NCI-H2171 (cell line): Measurements from ENCODE around the gene CHRND.
A peak's percentile ranks its signal among the peaks of the same experiment; 100 is the strongest.
"Not testable (repeated sequence)": the region's sequence is repeated elsewhere in the genome, so short reads cannot be mapped to it uniquely, and the experiment has no call there.

Experiments used
- DNase-seq: peaks from one replicate; lab custom pipeline; 2025; lab: John Stamatoyannopoulos, UW

The CHRND gene

GRCh38 chr2:232543928-232544631 is 18.1 kb downstream of the CHRND start:
- DNase-seq = no peak

DNA sequence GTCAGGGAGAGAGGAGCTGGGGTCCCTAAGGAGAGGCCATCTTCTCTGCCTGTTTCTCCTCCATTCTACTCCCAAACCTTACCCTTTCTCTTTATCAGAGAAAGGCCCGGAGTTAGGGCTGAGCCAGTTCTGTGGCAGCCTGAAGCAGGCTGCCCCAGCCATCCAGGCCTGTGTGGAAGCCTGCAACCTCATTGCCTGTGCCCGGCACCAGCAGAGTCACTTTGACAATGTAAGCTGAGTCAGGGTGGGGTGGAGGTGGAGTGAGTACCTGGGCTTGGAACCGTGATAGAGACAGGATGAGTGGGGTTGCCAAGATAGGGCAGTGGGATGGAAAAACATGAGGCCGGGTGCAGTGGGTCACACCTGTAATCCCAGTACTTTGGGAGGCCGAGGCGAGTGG is 18.7 kb downstream of the CHRND start:
- no peak for DNase-seq

DNA sequence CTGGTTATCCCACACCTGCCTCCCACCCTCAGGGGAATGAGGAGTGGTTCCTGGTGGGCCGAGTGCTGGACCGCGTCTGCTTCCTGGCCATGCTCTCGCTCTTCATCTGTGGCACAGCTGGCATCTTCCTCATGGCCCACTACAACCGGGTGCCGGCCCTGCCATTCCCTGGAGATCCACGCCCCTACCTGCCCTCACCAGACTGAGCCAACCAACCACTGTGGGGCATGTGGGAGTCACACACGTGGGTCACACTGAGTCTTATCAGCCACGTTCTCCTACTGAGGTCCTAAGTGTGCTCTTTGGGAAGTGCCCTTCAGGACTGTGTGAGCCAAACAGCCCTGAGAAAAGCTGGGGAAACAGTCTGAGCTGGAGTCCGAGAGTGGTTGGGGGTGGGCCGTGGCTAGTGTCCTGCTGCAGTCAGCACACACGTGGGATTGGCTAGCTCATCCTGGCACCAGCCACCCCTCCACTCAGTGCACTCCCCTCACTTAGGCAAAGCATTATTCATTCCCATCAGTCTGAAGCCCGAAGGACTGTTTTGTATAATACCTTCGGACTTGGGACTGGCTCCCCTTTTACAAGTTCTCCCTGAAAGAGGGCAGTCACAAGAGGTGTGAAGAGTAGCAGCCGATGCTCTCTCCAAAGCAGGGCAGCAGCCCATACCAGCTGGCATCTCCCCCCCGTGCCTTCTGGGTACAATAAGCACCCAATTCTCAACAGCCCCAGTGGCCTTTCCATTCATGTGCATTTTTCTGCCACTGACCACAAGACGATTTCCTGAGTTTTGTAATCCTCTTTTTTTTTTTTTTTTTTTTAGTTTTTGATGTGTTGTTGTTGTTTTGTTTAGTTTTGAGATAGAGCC is 19.8 kb downstream of the CHRND start:
- no peak for DNase-seq

- DNase-seq = no peak
Observed at GRCh38 chr2:232547991-232548390, 22.0 kb downstream of the CHRND start.

DNA sequence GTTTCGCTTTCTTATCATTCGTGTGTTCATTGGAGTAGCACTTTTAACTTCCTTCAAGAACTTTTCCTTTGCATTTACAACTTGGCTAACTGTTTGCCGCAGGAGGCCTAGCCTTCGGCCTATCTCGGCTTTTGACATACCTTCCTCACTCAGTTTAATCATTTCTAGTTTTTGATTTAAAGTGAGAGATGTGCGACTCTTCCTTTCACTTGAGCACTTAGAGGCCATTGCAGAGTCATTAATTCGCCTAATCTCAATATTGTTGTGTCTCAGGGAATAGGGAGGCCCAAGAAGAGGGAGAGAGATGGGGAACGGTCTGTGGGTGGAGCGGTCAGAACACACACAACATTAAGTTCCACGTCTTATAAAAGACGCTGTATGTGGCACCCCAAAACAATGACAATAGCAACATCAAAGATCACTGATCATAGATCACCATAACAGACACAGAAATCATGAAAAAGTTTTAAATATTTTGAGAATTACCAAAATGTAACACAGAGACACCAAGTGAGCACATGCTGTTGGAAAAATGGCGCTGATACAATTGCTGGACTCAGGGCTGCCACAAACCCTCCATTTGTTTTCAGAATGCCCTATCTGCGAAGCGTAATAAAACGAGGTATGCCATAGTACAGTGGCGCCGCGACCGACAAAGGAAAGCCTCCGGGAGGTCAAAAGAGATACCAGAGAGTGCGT is 23.8 kb downstream of the CHRND start:
- DNase-seq = no peak

DNA sequence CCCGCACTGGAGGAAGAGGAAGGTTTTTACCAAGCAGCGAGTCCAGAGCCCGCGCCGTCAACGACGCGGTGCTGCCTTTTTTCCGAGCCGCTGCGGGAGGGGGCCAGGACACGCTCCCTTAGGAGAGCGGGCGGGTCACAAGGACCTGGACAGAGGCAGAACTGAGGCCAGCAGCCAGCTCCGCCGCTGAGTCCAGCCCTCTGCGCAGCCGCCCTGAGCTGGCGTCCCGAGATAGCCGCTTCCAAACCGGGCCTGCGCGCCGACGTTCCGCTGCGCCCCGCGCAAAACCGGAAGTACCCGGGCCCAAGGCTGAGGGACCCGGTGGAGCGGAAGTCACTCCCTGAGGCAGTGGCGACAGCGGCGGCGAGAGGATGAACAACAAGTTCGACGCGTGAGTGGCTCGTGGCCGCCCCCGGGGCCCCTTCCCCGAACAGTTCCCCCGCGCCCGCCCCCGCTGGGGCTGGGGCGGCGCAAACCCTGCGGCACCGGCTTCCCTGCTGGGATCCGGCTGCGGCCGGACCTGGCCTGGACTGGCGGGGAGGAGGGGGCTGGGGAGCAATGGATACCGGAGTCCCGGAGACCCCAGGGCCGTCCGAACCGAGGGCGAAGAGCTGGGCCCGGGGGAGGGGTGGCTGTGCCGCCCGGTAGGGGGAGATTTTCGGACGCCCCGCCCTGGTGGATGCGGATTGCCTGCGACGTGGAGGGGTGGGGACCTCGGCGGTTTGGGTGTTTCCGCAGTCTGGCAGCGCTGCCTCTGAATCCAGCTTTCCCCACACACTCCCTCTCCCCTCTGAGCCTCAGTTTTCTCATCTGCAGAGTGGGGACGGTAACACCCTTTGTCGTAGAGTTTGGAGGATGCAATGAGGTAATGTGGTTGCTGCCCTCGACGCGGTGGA is 24.6 kb downstream of the CHRND start, which contains the start of the genes EIF4E2 and TIGD1:
TSS of gene EIF4E2 (plus strand) at position 336 of the 896 bp plus-strand sequence. CDS start at position 372, 36 bp downstream.
TSS of gene TIGD1 (minus strand) at position 204 of the 896 bp plus-strand sequence. CDS start 675 bp downstream, outside the sequence.
- DNase-seq = peak; percentile 78

GRCh38 chr2:232551250-232551638 is 25.3 kb downstream of the CHRND start:
- no peak for DNase-seq

GRCh38 chr2:232551776-232552175 is 25.8 kb downstream of the CHRND start:
- no peak for DNase-seq

GRCh38 chr2:232556426-232556825 is 30.5 kb downstream of the CHRND start:
- DNase-seq = no peak

DNA sequence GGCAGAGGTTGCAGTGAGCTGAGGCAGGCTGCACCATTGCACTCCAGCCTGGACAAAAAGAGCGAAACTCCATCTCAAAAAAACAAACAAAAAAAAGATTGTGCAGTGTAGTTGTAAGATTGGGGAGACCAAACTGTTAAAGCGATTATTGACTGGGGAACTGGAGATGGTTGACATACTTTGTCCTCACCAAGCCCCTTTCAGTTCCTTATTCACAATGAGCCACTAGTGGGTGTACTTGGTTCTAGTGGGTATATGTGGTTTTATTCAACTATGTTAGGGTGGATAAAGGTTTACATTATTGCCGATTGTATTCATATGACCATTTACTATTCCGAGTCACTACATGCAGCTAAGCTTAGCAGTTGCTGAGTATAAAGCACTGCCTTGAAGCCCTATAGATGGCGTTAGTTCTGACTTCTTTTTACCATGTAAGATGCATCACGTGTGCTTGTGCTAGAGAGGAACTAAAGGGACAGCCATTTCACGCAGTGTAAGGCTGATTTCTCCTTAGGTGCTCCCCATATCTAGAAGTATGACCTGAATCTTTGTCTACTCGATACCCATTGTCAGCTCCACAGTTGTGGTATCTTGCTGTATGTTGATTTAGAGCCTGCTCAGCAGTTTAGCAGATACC is 36.7 kb downstream of the CHRND start:
- no peak for DNase-seq

DNA sequence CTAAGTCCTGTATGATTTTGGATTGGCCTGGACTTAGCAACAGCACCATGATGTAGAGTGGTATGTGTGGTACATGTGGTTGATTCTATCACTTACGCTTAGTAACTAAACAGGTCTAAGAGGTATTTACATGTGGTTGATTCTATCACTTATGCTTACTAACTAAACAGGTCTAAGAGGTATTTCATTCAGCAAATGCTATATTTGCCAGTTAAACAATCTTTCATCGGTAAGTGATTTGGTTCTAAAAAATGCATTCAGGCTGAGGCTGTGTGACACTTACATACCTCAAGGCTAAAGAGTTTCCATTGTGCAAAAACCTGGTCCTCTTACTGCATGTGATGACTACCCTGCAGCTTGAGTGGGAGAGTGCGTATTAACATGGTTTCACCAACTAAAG is 37.6 kb downstream of the CHRND start:
- DNase-seq = no peak

DNA sequence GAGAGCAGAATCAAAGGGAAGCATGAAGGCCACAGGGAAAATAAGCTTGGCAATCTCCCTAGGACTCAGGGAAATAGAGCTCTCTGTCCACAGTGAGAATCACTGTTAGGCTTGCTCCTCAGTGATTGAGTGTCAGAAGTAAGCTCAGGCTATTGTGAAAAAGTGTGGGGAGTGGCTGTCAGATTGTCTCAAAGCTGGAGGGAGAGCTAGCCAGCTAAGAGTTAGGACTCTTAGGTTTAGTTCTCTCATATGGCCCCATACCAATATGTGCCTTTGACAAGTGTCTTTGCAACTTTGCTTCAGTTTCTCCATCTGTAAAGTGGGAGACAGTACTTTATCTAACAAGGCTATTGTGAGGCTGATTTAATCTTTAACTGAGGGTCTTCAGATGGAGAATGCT is 41.8 kb downstream of the CHRND start:
- DNase-seq = no peak

DNA sequence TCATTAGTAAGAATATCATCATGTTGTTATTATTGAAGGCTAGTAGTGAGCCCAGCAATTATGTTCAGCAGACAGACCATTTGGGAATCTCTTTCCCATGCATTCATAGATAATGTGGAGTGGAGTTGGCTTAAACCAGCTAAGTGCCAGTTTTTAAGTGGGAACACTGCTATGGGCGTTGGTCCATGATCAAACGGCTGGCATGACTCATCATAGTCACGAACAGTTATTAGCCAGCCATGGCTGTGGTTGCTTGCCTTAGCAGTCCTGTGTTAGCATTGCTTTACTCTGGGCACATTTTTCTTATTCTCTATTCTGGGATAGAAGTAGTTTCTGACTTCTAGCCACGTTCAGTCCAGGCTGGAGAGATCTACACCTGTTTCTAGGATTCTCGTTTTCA is 42.2 kb downstream of the CHRND start:
- no peak for DNase-seq

DNA sequence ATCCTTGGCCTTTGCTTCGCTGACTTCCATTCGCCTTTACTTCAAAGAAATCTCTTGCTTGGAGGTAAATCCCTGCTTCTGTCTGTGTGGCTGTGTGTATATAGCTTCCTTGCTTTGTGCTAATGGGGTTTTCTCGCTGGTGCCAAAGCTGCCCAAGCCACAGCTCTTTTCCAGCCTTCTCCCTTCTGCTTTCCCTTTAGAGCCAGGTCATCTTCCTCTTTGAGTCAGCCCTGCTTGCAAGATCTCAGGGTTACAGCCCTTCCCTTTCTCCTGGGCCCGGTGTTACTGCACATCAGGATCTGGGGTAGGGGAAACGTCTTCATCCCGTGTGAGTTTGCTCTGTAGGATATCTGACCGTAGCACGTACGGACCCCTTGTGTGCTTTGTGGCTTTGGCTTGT is 43.6 kb downstream of the CHRND start:
- DNase-seq = no peak

GRCh38 chr2:232570481-232570880 is 44.5 kb downstream of the CHRND start:
- DNase-seq = not testable (repeated sequence)

- DNase-seq = no peak
Observed at GRCh38 chr2:232571026-232571474, 45.1 kb downstream of the CHRND start.

GRCh38 chr2:232573042-232573441 is 47.1 kb downstream of the CHRND start:
- no peak for DNase-seq

DNA sequence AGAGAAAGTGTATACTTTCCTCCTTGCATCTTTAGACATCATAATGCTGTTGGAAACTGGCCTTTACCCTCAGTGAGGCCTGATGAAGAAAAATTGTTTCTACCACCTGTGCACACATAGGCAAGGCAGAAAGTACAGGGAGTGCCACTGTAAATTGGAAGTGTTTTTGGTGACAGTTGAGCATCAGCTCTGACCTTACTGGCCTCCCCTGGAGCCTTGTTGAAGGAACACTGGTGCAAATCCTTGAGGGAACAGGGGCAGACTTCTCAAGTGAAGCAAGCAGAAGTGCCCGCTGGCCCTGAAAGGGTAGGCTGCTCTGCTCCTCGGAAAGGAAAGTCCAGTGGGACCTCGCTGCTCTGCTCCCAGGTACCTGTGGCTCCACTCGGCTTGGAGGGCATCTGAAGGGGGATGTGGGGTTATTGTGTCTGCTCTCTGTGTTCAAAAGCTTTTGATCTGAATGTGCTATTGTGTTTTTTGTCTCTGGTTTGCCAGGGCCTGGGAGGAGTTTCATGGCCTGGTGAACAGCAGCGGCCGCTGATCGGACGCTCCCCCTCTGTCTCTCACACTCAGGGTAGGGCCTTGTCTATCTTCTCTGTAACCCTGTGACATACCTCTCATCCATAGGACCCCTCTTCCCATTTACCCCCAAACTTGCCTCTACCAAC is 47.9 kb downstream of the CHRND start:
- DNase-seq = no peak

DNA sequence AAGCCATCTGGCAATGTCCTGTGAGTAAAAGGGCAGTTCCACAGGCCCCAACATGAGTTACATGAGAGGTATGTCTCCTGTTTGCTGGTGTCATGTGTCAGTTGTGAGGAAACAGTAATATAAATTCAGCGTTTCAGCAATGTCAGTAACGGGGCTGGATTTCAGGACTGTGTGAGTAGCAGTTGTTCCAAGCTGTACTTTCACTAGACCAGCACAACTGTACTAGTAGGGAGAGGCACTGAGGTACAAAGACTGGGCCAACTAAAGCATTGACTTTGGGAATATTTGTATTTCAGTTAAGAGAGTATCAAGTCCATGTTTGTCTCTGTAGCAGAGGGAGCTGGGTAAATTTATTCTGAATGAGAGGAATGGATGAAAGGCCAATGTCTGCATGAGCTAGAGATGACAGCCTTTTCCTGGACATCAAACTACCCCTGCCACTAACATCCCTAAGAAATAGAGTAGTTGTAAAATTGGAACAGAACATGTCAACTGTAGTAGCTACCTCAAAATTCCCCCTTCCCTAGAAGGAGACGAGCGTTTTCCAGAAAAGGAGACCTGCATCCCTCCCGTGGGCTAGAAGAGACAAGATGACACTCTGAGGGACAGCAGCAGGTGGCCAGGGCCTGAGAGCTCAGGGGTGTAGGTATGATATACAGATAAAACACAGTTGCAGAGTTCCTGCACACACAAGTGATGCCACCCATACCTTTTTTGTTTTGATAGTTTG is 48.9 kb downstream of the CHRND start:
- no peak for DNase-seq

DNA sequence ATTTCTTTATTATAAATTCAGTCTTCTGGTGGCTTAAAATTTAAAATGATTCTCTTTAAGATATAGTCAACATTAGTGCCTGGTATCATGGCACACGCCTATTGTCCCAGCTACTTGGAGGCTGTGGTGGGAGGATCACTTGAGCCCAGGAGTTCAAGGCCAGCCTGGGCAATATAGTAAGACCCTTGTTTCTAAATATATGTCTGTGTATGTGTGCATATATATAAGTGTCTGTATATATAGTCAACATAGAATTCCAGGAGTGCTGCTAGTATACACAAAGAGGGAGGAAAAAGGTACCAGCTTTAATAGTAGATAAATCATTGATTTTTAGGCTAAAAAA is 49.4 kb downstream of the CHRND start:
- DNase-seq = no peak
